Measurements from ENCODE around the gene CTNNA2.

Gene CTNNA2

GRCh38 chr2:80634590-80634989 is 1121.7 kb downstream of the CTNNA2 start:
- DNase-seq (ENCODE audit: low read depth in 1 of 2, low spot score in 1 of 2) = no peak

- DNase-seq (ENCODE audit: low read depth in 1 of 2, low spot score in 1 of 2) = no peak
Measured at GRCh38 chr2:80638783-80639182, 1125.9 kb downstream of the CTNNA2 start.

DNA sequence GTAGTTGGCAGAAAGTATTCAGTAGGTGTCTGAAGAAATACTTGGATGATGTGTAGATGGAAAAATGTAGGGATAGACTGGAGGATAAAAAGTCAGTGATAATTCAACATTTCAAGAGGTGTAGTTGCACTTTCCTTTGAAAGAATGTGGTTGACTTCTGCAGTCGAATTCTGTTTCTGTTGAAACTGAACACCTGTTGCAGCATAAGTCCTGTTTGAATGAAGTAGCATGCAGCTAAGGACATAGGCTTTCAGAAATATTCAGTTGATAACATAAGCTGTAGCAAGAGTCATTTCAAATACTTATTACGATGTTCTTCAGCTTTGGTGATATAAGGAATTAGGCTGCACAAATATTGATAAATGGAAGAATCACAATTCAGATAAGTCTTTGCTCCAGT is 1129.6 kb downstream of the CTNNA2 start:
- no peak for DNase-seq (ENCODE audit: low read depth in 1 of 2, low spot score in 1 of 2)

DNA sequence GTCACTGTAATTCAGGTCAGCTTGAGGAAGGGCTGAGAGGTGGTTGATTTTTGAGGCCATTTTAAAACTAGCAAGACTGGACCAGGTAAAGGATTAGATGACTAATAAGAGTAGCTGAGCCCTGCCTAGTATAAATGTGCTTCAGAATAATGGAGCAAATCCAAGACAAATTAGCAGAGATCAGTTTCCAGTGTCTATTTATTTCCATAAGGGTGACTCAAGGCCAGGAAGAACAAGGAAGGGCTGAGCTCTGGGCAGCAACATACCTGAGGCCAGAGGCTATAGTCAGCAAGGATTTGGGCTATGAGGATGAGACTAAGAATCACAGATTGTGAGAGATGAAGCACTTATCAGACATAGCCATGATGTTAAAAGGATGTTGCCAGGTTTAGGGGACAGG is 1130.7 kb downstream of the CTNNA2 start:
- no peak for DNase-seq (ENCODE audit: low read depth in 1 of 2, low spot score in 1 of 2)

- DNase-seq (ENCODE audit: low read depth in 1 of 2, low spot score in 1 of 2) = no peak
Measured at GRCh38 chr2:80651435-80651834, 1138.6 kb downstream of the CTNNA2 start.

GRCh38 chr2:80655265-80655664 is 1142.4 kb downstream of the CTNNA2 start:
- no peak for DNase-seq (ENCODE audit: low read depth in 1 of 2, low spot score in 1 of 2)

DNA sequence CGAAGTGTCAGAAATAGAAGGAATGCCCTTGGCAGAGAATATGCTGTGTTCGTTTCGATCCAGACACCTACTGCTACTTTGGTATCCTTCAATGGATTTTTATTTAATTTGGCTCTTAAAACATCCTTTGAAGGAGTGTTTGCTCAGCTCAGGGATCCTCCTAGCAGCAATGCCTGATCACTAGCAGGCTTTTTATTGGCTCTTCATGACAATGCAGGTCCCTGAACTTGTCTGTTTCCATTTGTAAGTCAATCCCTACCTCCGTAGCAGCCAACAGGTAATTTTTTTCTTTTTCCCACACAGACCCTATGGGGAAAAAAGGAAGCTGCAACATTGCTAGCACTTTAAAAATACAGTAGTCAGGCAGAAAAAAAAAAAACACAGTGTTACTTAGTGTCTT is 1157.9 kb downstream of the CTNNA2 start:
- DNase-seq (ENCODE audit: low read depth in 1 of 2, low spot score in 1 of 2) = no peak

- DNase-seq (ENCODE audit: low read depth in 1 of 2, low spot score in 1 of 2) = no peak
Measured at GRCh38 chr2:80687524-80687923, 1174.7 kb downstream of the CTNNA2 start.

DNA sequence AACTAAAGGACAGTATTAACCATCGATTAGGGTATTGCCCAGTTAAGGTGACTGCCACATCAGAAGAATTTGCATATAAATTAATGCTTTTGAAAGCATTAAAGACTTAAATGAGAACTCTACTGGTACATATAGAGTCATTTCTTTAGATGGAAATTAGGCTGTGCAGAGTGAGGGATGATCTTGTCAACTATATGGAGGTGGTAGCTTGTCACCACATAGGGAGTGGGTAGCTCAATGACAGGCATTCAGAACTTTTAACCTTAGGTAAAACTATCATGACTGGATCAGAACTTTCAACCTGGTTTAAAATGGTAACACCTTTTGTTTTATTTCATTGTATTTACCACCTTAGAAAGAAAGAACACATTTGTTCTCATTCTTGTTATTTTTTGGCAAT is 1176.3 kb downstream of the CTNNA2 start:
- no peak for DNase-seq (ENCODE audit: low read depth in 1 of 2, low spot score in 1 of 2)

Data from stimulated activated CD4-positive, alpha-beta T cell treated with anti-CD3 and anti-CD28 coated beads, Interleukin-15, amount 100 ng/mL, for 1 hour (primary cell).